HL-60 (cell line): ENCODE measurements around the gene TMEM190.

Source experiments
- DNase-seq, 2 experiments: peaks; one replicate each; pipeline ENCODE4 v3.0.0-alpha.2; 2010 to 2020; ENCODE audit warnings: low read depth in 1 of 2, low spot score in 1 of 2
- H3K27ac ChIP-seq: fragments of 250-450 bp; sonication (Bioruptor Pico); replicated peaks from 2 replicates; pipeline ENCODE4 v1.5.1; 2020; ENCODE audit warnings: mild to moderate bottlenecking, moderate library complexity
- H3K27me3 ChIP-seq: fragments of 250-450 bp; sonication (Bioruptor Pico); 2 replicates; pipeline ENCODE4 v1.5.1; 2021; ENCODE audit warnings: mild to moderate bottlenecking, moderate library complexity; ENCODE audit not compliant: insufficient read depth, poor library complexity, severe bottlenecking
- H3K4me3 ChIP-seq: replicated peaks from 2 replicates; pipeline ENCODE4 v1.5.1; 2011; ENCODE audit warnings: mild to moderate bottlenecking, control low read depth, low read length; ENCODE audit not compliant: insufficient read depth
- CTCF ChIP-seq: IDR thresholded peaks from one replicate; pipeline ENCODE4 v1.5.1; 2011; ENCODE audit warnings: low read length, control low read depth, inconsistent platforms; ENCODE audit not compliant: insufficient read depth
- GABPA ChIP-seq: IDR thresholded peaks from 2 replicates; pipeline ENCODE4 v1.6.1; 2012; ENCODE audit warnings: low read depth
- POLR2AphosphoS5 ChIP-seq: IDR thresholded peaks from 2 replicates; pipeline ENCODE4 v1.6.1; 2012; ENCODE audit warnings: low read depth
- REST ChIP-seq: IDR thresholded peaks from 2 replicates; pipeline ENCODE4 v1.6.1; 2012; ENCODE audit warnings: low read depth; ENCODE audit not compliant: insufficient replicate concordance
- SPI1 ChIP-seq: IDR thresholded peaks from 2 replicates; pipeline ENCODE4 v1.6.1; 2012; ENCODE audit warnings: low read depth, mild to moderate bottlenecking, borderline replicate concordance

Gene TMEM190

GRCh38 chr19:55389386-55390317, 13.0 kb downstream of the TMEM190 start:
- no peak for DNase-seq
- no peak overlapping the region for H3K4me3 ChIP-seq
- no peak overlapping the region for H3K27ac ChIP-seq
- H3K27me3 ChIP-seq, result no peaks in the 10 kb centered on the region
- TF ChIP-seq CTCF (no peak), POLR2AphosphoS5 (peak; percentile 42; the same call in 1 of the 2 replicates), SPI1 (no peak)

GRCh38 chr19:55390461-55390880, 13.8 kb downstream of the TMEM190 start:
- Histone ChIP-seq H3K4me3 (no peak overlapping the region), H3K27ac (no peak overlapping the region), H3K27me3 (no peaks in the 10 kb centered on the region)
- TF ChIP-seq POLR2AphosphoS5 (0 out of 2 replicates have a peak, but pooled peaks have one; percentile 38), CTCF (no peak)
- DNase-seq, result no peak

GRCh38 chr19:55391191-55391670, 14.6 kb downstream of the TMEM190 start:
- no peak overlapping the region for H3K27ac ChIP-seq
- no peak for DNase-seq
- TF ChIP-seq SPI1 (no peak), GABPA (no peak), CTCF (no peak), POLR2AphosphoS5 (no peak; the same call in none of the 2 replicates), REST (no peak)
- no peak overlapping the region for H3K4me3 ChIP-seq
- H3K27me3 ChIP-seq, result no peaks in the 10 kb centered on the region

GRCh38 chr19:55391702-55392615, 15.3 kb downstream of the TMEM190 start:
- TF ChIP-seq POLR2AphosphoS5 (no peak), CTCF (no peak), SPI1 (no peak)
- H3K27ac ChIP-seq, result no peak overlapping the region
- H3K4me3 ChIP-seq, result no peak overlapping the region
- no peaks in the 10 kb centered on the region for H3K27me3 ChIP-seq
- no peak for DNase-seq
